DOHH2 (cell line): Measurements from ENCODE around the gene SLC7A11.

Source experiments
- H3F3A ChIP-seq: fragments of 200-600 bp; sonication (generic), shearing (Covaris generic); 2 replicates; pipeline ENCODE4 v1.6.0; 2016; ENCODE audit warnings: antibody characterized with exemption, mild to moderate bottlenecking; ENCODE audit not compliant: control insufficient read depth, insufficient read depth
- H3K27ac ChIP-seq: fragments of 200-600 bp; sonication (generic); 2 replicates; pipeline ENCODE4 v1.5.1; 2014; ENCODE audit warnings: low read depth, mild to moderate bottlenecking, low read length, moderate library complexity
- H3K27me3 ChIP-seq: fragments of 200-600 bp; sonication (generic); 2 replicates; pipeline ENCODE4 v1.6.1; 2014; ENCODE audit warnings: mild to moderate bottlenecking, low read length, mixed read lengths; ENCODE audit not compliant: control insufficient read depth
- H3K36me3 ChIP-seq: fragments of 200-600 bp; sonication (generic); 2 replicates; pipeline ENCODE4 v1.6.1; 2014; ENCODE audit warnings: mild to moderate bottlenecking, low read length, moderate library complexity, mixed read lengths; ENCODE audit not compliant: control insufficient read depth
- H3K4me1 ChIP-seq: fragments of 200-600 bp; sonication (generic); 2 replicates; pipeline ENCODE4 v1.6.1; 2014; ENCODE audit warnings: mild to moderate bottlenecking, low read length, mixed read lengths; ENCODE audit not compliant: control insufficient read depth
- H3K4me2 ChIP-seq: fragments of 200-600 bp; sonication (generic); 2 replicates; pipeline ENCODE4 v1.6.0; 2014; ENCODE audit warnings: mild to moderate bottlenecking, low read length, moderate library complexity
- H3K4me3 ChIP-seq: fragments of 200-600 bp; sonication (generic); 2 replicates; pipeline ENCODE4 v1.5.1; 2014; ENCODE audit warnings: mild to moderate bottlenecking, low read length, mixed read lengths
- H3K79me2 ChIP-seq: fragments of 200-600 bp; sonication (generic); 2 replicates; pipeline ENCODE4 v1.6.1; 2014; ENCODE audit warnings: mild to moderate bottlenecking, low read length, mixed read lengths; ENCODE audit not compliant: control insufficient read depth
- H3K9me2 ChIP-seq: fragments of 200-600 bp; sonication (generic); replicated peaks from 2 replicates; pipeline ENCODE4 v1.6.1; 2014; ENCODE audit warnings: mild to moderate bottlenecking, low read length, mixed read lengths; ENCODE audit not compliant: control insufficient read depth
- H3K9me3 ChIP-seq: fragments of 200-600 bp; sonication (generic); 2 replicates; pipeline ENCODE4 v1.6.1; 2014; ENCODE audit warnings: antibody characterized with exemption, low read length, mixed read lengths; ENCODE audit not compliant: control insufficient read depth, insufficient read depth
- H4K20me1 ChIP-seq: fragments of 200-600 bp; sonication (generic); 2 replicates; pipeline ENCODE4 v1.6.0; 2014; ENCODE audit warnings: low read depth, mild to moderate bottlenecking, antibody characterized with exemption, low read length, moderate library complexity; ENCODE audit not compliant: control insufficient read depth, insufficient read depth
- EZH2phosphoT487 ChIP-seq: fragments of 200-600 bp; sonication (generic); IDR thresholded peaks from 2 replicates; pipeline ENCODE4 v1.6.1; 2017; ENCODE audit warnings: borderline replicate concordance, mild to moderate bottlenecking, antibody characterized with exemption, low read length, moderate library complexity, mixed read lengths
- TF ChIP-seq, protein P1 (sequence below): fragments of 200-600 bp; sonication (generic); IDR thresholded peaks from one replicate; pipeline ENCODE4 v1.5.1; 2014; ENCODE audit warnings: antibody characterized with exemption, mild to moderate bottlenecking, low read depth, low read length; ENCODE audit not compliant: poor library complexity, severe bottlenecking

SLC7A11 gene

DNA sequence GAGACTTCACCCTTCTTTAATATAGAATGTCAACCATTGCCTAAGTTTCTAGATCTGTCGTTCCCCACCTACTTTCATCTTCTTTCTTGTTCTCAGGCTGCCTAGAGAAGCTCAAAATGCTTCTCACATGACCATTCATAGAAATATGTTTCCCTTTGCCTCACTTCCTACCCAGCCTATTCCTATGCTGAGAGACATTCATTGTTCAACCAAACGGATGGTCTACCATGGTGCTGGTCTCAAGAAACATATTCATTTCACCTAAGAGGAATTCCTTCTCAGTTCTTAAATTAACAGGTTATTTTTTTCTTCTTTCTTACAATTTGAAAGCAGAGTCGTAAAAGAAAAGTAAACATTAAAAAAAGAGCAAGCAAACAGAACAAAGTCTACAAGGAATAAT is 20.3 kb upstream of the SLC7A11 start:
- no peak overlapping the region for H3K4me3 ChIP-seq
- H3K4me1 ChIP-seq: no peaks in the 10 kb centered on the region
- no peaks in the 10 kb centered on the region for H3K9me2 ChIP-seq
- TF ChIP-seq EZH2phosphoT487: no peak
- TF ChIP-seq, protein P1, sequence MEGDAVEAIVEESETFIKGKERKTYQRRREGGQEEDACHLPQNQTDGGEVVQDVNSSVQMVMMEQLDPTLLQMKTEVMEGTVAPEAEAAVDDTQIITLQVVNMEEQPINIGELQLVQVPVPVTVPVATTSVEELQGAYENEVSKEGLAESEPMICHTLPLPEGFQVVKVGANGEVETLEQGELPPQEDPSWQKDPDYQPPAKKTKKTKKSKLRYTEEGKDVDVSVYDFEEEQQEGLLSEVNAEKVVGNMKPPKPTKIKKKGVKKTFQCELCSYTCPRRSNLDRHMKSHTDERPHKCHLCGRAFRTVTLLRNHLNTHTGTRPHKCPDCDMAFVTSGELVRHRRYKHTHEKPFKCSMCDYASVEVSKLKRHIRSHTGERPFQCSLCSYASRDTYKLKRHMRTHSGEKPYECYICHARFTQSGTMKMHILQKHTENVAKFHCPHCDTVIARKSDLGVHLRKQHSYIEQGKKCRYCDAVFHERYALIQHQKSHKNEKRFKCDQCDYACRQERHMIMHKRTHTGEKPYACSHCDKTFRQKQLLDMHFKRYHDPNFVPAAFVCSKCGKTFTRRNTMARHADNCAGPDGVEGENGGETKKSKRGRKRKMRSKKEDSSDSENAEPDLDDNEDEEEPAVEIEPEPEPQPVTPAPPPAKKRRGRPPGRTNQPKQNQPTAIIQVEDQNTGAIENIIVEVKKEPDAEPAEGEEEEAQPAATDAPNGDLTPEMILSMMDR: no peak
- H3K27me3 ChIP-seq: no peaks in the 10 kb centered on the region
- no peaks in the 10 kb centered on the region for H3F3A ChIP-seq
- no peaks in the 10 kb centered on the region for H4K20me1 ChIP-seq
- H3K79me2 ChIP-seq: no peaks in the 10 kb centered on the region
- H3K9me3 ChIP-seq: no peaks in the 10 kb centered on the region
- no peak overlapping the region for H3K27ac ChIP-seq
- no peaks in the 10 kb centered on the region for H3K36me3 ChIP-seq
- no peak overlapping the region for H3K4me2 ChIP-seq

DNA sequence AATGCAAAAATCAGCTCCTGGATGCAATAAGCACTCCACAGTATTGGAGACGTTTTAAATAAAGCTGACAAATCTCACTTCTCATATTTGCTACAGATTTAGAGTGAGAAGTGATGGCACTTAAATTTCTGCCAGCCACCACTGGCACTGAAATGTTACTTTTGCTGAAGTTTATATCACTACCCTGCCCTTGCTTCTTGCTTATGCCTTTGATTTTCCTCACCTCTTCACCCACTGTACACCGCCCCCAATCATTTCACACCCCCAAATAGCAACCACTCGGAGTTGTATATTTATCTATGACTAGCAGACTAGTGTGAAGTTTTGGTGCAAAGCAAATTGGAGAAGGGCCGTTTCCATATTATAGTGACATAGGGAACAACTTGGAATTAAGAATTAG is 19.9 kb upstream of the SLC7A11 start:
- Histone ChIP-seq H3K9me2 (no peaks in the 10 kb centered on the region), H3K36me3 (no peaks in the 10 kb centered on the region), H3K27ac (no peak overlapping the region), H3K27me3 (no peaks in the 10 kb centered on the region), H3K4me2 (no peak overlapping the region), H3K9me3 (no peaks in the 10 kb centered on the region), H3K79me2 (no peaks in the 10 kb centered on the region), H3K4me3 (no peak overlapping the region), H3F3A (no peaks in the 10 kb centered on the region), H3K4me1 (no peaks in the 10 kb centered on the region), H4K20me1 (no peaks in the 10 kb centered on the region)
- TF ChIP-seq, protein P1: no peak
- TF ChIP-seq EZH2phosphoT487: no peak

DNA sequence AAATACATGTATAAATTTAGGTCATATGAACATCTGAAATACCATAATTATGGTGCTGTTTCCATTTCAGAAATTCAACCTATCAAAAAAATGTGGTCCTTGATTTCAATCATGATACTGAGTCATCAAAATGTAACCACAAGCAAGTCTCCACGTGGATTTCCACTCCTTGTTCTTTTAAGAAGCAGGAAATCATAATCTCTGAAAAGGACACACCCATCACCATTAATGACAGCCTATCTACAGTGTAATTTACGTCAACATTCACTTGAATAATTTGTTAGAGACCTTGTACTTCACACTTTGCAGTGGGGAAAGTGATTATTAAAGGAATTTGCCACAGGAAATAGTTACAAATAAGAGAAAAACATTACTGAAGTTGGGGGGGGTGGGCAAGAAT is 17.7 kb upstream of the SLC7A11 start:
- Histone ChIP-seq H3K4me2 (no peak overlapping the region), H3K9me2 (no peaks in the 10 kb centered on the region), H3K27me3 (no peaks in the 10 kb centered on the region), H3K4me1 (no peaks in the 10 kb centered on the region), H4K20me1 (no peaks in the 10 kb centered on the region), H3K36me3 (no peaks in the 10 kb centered on the region), H3F3A (no peaks in the 10 kb centered on the region), H3K9me3 (no peaks in the 10 kb centered on the region), H3K4me3 (no peak overlapping the region), H3K79me2 (no peaks in the 10 kb centered on the region), H3K27ac (no peak overlapping the region)
- no peak for TF ChIP-seq EZH2phosphoT487
- TF ChIP-seq, protein P1: no peak

DNA sequence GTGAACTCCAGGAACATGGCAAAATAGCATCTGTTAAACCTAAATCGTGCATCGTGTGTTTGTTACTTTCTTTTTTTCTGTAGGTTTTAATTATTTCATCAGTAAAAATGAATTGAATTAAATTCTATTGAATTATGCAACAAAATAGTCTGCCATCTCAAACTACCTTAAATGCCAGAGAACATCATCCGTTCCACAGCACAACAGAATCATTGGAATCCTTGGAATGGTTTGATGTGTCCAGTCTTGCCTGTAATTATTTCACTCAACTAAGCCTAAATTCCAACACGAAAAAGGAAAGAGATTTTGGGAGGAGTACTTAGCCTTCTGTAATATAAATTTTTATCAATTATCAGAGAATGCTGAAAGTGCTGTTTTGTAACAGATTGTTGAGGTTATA is 17.1 kb upstream of the SLC7A11 start:
- Histone ChIP-seq H4K20me1 (no peaks in the 10 kb centered on the region), H3K27me3 (no peaks in the 10 kb centered on the region)

More for the DNA sequence above, 17.1 kb upstream of the SLC7A11 start:
- Histone ChIP-seq H3K4me1 (no peaks in the 10 kb centered on the region), H3K9me2 (no peaks in the 10 kb centered on the region), H3F3A (no peaks in the 10 kb centered on the region), H3K4me3 (no peak overlapping the region), H3K27ac (no peak overlapping the region), H3K9me3 (no peaks in the 10 kb centered on the region), H3K79me2 (no peaks in the 10 kb centered on the region), H3K36me3 (no peaks in the 10 kb centered on the region), H3K4me2 (no peak overlapping the region)
- TF ChIP-seq, protein P1: no peak
- no peak for TF ChIP-seq EZH2phosphoT487
